Fibroblast of peridontal ligament (primary cell): ENCODE results near the gene CST9.

Experiments
- DNase-seq: peaks from one replicate; pipeline ENCODE4 v3.0.0-alpha.2; 2010; ENCODE audit errors: extremely low read depth

Gene CST9

GRCh38 chr20:23605867-23606651 is at the start of gene CST9:
CST9 (minus strand) TSS chr20:23605917; CDS start chr20:23605864, 53 bp downstream.
- DNase-seq, result no peak

- no peak for DNase-seq
These were observed 49.0 kb upstream of the CST9 start for GRCh38 chr20:23654717-23655116.

GRCh38 chr20:23654000-23654399 is 48.3 kb upstream of the CST9 start:
- DNase-seq, result no peak

GRCh38 chr20:23653400-23653938 is 47.8 kb upstream of the CST9 start:
- DNase-seq, result no peak

- DNase-seq, result no peak
These were observed 47.2 kb upstream of the CST9 start for GRCh38 chr20:23652926-23653325.

- no peak for DNase-seq
These were observed 46.7 kb upstream of the CST9 start for GRCh38 chr20:23652371-23652770.

GRCh38 chr20:23651117-23651516 is 45.4 kb upstream of the CST9 start:
- DNase-seq, result no peak

GRCh38 chr20:23649830-23650417 is 44.2 kb upstream of the CST9 start:
- DNase-seq, result no peak

GRCh38 chr20:23649242-23649641 is 43.5 kb upstream of the CST9 start:
- no peak for DNase-seq

GRCh38 chr20:23647346-23647745 is 41.6 kb upstream of the CST9 start:
- DNase-seq, result no peak

GRCh38 chr20:23646106-23646873 is 40.6 kb upstream of the CST9 start:
- DNase-seq, result no peak

- no peak for DNase-seq
These were observed 39.9 kb upstream of the CST9 start for GRCh38 chr20:23645575-23645974.

- DNase-seq, result no peak
These were observed 38.4 kb upstream of the CST9 start for GRCh38 chr20:23644164-23644563.

GRCh38 chr20:23643659-23644058 is 37.9 kb upstream of the CST9 start:
- no peak for DNase-seq

- DNase-seq, result peak; percentile 83
These were observed 36.4 kb upstream of the CST9 start for GRCh38 chr20:23641936-23642751.

- DNase-seq, result no peak
These were observed 35.3 kb upstream of the CST9 start for GRCh38 chr20:23640671-23641667.

- no peak for DNase-seq
These were observed 34.4 kb upstream of the CST9 start for GRCh38 chr20:23640018-23640601.

GRCh38 chr20:23639490-23639958 is 33.8 kb upstream of the CST9 start:
- DNase-seq, result no peak

- DNase-seq, result no peak
These were observed 32.6 kb upstream of the CST9 start for GRCh38 chr20:23638309-23638708.
